Activated naive CD4-positive, alpha-beta T cell (primary cell): ENCODE results near the gene TRABD2B.

ENCODE experiments used
- DNase-seq, 4 experiments: peaks; one replicate each; lab custom pipeline; 2025; lab: John Stamatoyannopoulos, UW

The TRABD2B gene

GRCh38 chr1:47774986-47775834 lies 222.0 kb downstream of the TRABD2B start:
- no peak for DNase-seq

DNA sequence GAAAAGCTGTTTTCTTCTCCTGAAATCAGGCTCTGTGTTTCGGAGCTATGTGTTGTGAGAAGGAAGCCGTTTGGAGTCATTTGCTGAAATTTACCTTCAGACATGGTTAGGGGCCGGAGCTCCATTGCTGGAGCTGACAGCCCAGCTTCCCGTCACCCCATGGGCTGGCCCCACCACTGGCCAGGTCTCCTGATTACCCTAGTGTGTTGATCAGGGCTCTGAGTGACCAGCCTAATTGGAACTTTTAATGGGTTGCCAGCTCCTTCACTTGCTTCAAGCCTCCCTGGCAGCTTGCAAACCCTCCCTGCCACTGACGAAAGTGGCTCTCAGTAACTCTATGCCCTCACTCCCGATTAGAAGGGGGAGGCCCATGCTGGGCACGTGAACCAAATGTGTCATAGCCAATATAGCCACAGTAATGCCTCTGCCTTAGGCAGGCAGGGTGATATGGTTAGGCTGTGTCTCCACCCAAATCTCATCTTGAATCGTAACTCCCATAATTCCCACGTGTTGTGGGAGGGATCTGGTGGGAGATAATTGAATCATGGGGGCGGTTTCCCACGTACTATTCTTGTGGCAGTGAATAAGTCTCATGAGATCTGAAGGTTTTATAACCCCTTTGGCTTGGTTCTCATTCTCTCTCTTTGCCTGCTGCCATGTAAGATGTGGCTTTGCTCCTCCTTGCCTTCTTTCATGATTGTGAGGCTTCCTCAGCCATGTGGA lies 224.1 kb downstream of the TRABD2B start:
- no peak for DNase-seq

GRCh38 chr1:47772281-47772680 lies 224.9 kb downstream of the TRABD2B start:
- DNase-seq: no peak

GRCh38 chr1:47771751-47772150 lies 225.4 kb downstream of the TRABD2B start:
- no peak for DNase-seq

DNA sequence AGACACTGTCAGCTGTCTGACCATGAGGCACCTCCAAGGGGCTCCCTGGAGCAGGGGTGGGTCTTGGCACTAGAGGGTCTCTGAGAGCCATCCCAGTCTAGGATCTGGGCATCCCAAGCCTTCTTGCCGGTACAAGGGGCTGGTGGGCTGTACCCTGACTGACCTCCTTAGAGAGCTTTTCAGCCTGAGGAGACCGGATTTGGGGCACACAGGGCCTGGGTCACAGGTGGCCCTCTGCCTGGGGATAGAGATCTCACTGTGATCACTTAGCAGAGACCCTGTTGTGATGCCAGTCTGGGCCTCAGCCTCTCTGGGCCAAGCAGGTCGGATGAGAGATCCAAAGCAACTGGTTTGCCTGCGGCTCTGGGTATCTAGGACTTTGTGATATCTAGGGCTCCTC lies 227.2 kb downstream of the TRABD2B start:
- no peak for DNase-seq

DNA sequence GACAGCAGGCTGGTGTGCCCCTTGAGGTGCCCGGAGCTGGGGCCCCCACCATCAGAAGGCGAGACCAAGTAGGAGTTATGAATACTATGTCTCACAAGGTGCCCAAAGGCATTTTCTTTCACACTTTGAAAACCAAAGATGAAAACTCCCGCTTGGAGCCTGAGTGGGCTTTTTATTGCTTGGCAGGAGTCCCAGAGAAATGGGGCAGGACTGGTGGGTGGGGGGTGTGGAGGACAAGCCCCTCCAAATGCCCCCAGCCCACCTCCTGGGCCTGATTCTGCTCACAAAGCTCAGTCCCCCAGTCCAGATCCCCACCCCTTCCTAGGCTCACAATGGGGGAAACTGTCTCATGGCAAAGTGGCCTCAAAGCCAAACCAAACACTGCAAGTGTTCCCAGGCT lies 227.9 kb downstream of the TRABD2B start:
- DNase-seq: no peak

GRCh38 chr1:47767741-47768100 lies 229.5 kb downstream of the TRABD2B start:
- DNase-seq: no peak

DNA sequence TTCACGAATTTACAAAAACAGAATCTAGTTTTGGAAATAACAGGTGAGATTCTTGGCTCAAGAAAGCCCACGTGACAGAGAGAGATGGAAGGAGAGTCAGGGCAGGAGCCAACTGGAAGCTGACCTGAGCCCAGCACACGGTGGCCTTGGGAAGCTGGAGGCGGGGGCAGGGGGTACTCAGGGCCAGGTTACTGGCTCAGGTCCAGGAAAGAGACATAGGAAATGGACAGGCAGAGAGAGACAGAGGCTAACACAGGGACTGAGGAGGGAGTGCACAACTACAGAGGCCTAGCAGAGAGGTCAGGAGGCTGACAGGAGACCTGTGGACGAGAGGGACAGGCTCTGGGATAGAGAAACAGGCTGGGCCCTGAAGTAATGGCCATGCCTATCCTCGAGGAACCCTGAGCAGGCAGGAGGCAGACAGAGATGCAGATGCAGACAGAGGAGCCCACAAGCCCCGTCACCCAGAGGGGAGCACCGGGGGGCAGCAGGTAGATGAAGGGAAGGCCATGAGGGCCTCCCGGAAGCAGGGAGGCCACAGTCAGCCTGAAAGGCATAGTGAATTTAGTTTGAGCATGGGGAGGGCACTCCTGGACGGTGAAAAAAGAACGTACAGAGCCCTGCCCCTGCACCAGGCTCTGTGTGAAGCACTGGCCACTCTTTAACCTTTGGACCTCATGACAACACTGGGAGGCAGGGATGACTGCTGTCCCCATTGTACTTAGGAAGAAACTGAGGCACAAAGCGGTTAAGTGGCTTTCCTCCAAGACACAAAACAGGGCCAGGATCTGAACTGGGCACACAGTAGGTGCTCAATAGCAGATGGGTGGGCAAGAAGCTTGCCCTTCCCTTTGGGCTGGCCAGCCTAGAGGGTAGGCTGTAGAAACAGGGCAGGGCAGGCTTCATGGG lies 230.1 kb downstream of the TRABD2B start:
- no peak for DNase-seq

GRCh38 chr1:47765742-47766485 lies 231.3 kb downstream of the TRABD2B start:
- DNase-seq: no peak

DNA sequence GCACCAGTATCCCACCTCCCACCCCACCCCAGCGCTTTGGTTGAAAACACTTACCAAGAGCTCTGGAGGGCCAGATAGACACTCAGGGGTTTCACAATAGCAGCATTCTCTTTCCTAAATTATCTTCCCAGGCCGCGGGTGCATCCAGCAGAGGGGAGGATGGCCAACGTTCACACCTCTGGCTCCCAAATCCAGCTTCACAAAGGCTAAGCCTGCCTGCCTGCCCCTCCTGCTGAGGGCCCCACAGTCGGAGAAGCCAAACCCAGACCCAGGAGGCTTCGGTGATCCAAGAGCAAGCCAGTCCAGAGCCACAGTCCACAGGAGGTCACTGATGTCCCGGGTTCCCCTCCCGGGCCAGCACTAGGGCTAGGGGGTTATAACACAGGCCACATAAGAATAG lies 231.9 kb downstream of the TRABD2B start:
- DNase-seq: no peak

DNA sequence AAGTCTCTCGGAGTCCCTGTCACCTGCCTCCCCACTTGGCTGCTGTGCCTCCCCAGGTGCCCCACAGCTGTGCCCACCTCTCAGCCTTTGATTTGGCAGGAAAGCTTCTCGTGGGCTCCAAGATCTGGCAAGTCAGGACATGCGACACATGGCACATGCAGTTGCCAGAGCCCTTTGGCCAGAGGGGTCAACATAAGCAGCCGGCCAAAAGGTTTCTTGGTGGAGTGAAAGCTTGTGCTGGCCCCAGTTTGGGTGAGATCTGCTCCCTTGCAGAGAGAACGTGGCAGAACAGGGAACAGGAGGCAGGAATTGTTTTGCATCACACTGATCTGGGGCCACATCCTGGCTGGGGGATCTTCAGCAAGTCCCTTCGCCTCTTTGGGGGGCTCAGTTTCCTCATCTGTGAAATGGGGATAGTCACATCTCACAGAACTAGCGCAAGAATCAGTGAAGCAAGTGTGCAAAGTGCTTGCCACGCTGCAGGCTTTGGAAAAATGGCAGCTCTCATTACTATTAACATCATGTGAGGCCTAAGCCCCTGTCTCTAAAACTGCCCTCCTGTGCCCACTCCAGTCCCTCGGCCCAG lies 232.6 kb downstream of the TRABD2B start:
- no peak for DNase-seq

GRCh38 chr1:47763591-47764171 lies 233.5 kb downstream of the TRABD2B start:
- no peak for DNase-seq

DNA sequence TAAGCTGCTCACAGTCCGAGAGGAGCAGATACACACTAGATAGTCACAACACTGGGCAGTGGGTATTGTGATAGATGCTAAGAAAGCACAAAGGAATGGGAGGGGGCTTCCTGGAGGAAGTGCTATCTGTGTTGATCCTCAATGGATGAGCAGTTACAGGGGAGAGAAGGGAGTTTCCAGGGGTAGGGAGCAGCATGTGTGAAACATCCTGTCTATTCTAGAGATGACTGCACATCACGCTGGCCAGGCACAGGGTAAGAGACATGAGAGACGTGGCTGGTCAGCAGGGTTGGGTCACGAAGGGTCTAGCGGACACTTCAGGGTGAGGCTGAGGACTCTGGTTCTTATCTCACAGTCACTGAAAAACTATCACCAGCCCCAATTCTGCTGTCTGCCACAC lies 235.2 kb downstream of the TRABD2B start:
- DNase-seq: no peak

GRCh38 chr1:47761201-47761930 lies 235.8 kb downstream of the TRABD2B start:
- DNase-seq: no peak

- DNase-seq: no peak
These were observed 237.1 kb downstream of the TRABD2B start for GRCh38 chr1:47759936-47760629.

GRCh38 chr1:47759251-47759935 lies 237.8 kb downstream of the TRABD2B start:
- DNase-seq: no peak

GRCh38 chr1:47758341-47759250 lies 238.6 kb downstream of the TRABD2B start:
- no peak for DNase-seq
